Panc1 (cell line): Measurements from ENCODE around the gene SLC34A3.

Experiments
- POLR2AphosphoS5 ChIP-seq: IDR thresholded peaks from 2 replicates; pipeline ENCODE4 v1.6.1; 2012; ENCODE audit warnings: mild to moderate bottlenecking, low read depth, low read length, moderate library complexity
- SIN3A ChIP-seq: IDR thresholded peaks from 2 replicates; pipeline ENCODE4 v1.6.1; 2012; ENCODE audit warnings: low read depth, mild to moderate bottlenecking, low read length, moderate library complexity, borderline replicate concordance; ENCODE audit not compliant: insufficient read depth
- TCF7L2 ChIP-seq: IDR thresholded peaks from 2 replicates; pipeline ENCODE4 v1.6.1; 2011; ENCODE audit warnings: mild to moderate bottlenecking, low read depth, low read length, inconsistent platforms
- TF ChIP-seq, protein P1 (sequence below), 2 experiments: IDR thresholded peaks; 2 replicates each; pipeline ENCODE4 v1.6.1; 2011 to 2012; ENCODE audit warnings: low read depth in 2 of 2, control low read depth in 1 of 2, low read length in 1 of 2, mild to moderate bottlenecking in 1 of 2, moderate library complexity in 1 of 2; ENCODE audit not compliant: insufficient read depth in 1 of 2
- TF ChIP-seq, protein P2 (sequence below): fragments of 450-650 bp; IDR thresholded peaks from 2 replicates; pipeline ENCODE4 v1.5.1; 2017; ENCODE audit warnings: mild to moderate bottlenecking

DNA sequence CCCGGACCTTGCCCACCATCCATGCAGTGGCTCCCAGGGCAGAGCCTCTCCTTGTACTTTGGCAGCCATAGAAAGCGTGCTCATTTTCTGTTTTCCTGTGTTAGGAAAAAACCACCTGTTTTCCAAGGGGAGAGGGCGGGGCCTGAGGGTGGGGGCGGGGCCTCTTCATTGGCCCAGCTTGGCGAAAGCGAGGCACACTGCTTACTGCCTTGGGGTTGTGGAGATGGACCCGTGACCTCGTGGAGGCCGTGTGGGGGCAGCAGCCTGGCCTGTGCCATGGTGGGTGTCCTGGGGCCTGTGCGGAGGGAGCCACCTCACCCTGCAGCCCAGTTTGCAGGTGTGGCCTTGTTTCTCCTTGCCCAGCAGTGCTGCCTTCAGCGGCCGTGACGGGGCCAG is 42.4 kb downstream of the SLC34A3 start:
- TF ChIP-seq, protein P1, sequence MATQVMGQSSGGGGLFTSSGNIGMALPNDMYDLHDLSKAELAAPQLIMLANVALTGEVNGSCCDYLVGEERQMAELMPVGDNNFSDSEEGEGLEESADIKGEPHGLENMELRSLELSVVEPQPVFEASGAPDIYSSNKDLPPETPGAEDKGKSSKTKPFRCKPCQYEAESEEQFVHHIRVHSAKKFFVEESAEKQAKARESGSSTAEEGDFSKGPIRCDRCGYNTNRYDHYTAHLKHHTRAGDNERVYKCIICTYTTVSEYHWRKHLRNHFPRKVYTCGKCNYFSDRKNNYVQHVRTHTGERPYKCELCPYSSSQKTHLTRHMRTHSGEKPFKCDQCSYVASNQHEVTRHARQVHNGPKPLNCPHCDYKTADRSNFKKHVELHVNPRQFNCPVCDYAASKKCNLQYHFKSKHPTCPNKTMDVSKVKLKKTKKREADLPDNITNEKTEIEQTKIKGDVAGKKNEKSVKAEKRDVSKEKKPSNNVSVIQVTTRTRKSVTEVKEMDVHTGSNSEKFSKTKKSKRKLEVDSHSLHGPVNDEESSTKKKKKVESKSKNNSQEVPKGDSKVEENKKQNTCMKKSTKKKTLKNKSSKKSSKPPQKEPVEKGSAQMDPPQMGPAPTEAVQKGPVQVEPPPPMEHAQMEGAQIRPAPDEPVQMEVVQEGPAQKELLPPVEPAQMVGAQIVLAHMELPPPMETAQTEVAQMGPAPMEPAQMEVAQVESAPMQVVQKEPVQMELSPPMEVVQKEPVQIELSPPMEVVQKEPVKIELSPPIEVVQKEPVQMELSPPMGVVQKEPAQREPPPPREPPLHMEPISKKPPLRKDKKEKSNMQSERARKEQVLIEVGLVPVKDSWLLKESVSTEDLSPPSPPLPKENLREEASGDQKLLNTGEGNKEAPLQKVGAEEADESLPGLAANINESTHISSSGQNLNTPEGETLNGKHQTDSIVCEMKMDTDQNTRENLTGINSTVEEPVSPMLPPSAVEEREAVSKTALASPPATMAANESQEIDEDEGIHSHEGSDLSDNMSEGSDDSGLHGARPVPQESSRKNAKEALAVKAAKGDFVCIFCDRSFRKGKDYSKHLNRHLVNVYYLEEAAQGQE (IDR thresholded peaks at IDR 0.05; ENCODE audit: insufficient read depth in 1 of 2, low read depth in 2 of 2, low read length in 1 of 2) = no peak
- TF ChIP-seq, protein P2, sequence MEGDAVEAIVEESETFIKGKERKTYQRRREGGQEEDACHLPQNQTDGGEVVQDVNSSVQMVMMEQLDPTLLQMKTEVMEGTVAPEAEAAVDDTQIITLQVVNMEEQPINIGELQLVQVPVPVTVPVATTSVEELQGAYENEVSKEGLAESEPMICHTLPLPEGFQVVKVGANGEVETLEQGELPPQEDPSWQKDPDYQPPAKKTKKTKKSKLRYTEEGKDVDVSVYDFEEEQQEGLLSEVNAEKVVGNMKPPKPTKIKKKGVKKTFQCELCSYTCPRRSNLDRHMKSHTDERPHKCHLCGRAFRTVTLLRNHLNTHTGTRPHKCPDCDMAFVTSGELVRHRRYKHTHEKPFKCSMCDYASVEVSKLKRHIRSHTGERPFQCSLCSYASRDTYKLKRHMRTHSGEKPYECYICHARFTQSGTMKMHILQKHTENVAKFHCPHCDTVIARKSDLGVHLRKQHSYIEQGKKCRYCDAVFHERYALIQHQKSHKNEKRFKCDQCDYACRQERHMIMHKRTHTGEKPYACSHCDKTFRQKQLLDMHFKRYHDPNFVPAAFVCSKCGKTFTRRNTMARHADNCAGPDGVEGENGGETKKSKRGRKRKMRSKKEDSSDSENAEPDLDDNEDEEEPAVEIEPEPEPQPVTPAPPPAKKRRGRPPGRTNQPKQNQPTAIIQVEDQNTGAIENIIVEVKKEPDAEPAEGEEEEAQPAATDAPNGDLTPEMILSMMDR = no peak
- TF ChIP-seq POLR2AphosphoS5 (no peak), SIN3A (no peak), TCF7L2 (no peak)
